B cell (primary cell): ENCODE measurements around the gene TMEM143. TPM values are rescaled to one million over a fixed set of nuclear protein-coding genes. Genes with fewer than 3 reads are reported as not detected.
"Not testable (repeated sequence)": the region's sequence is repeated elsewhere in the genome, so short reads cannot be mapped to it uniquely, and the experiment has no call there.

Source experiments
- ATAC-seq: fragments of 200-7000 bp; cut with Tn5 transposase; one replicate; pipeline ENCODE4 v1.10.0; 2021; ENCODE audit warnings: low read depth, mild to moderate bottlenecking, moderate number of reproducible peaks, moderate library complexity
- CTCF ChIA-PET: fragments of 350-600 bp; sonication (Branson Sonifier 250); formaldehyde crosslinking; loops from one replicate; lab custom pipeline; 2021; ENCODE audit warnings: antibody characterized with exemption, inconsistent platforms; lab: Charles Lee
- POLR2A ChIA-PET: fragments of 350-600 bp; sonication (Branson Sonifier 250); formaldehyde crosslinking; loops from one replicate; lab custom pipeline; 2021; ENCODE audit warnings: antibody characterized with exemption; lab: Charles Lee
- DNase-seq: peaks from one replicate; pipeline ENCODE4 v3.0.0; 2013
- H2AFZ ChIP-seq: 2 replicates; pipeline ENCODE4 v1.6.1; 2012; ENCODE audit warnings: mild to moderate bottlenecking, low read depth, low read length; ENCODE audit not compliant: insufficient read depth, poor library complexity, severe bottlenecking
- H3K27ac ChIP-seq, 2 donors: 1 replicate in 1 of 2; 2 replicates in 1 of 2; pipeline ENCODE4 v1.5.1; 2012 to 2013; ENCODE audit warnings: low read length in 2 of 2, mild to moderate bottlenecking in 2 of 2, moderate library complexity in 1 of 2
- H3K27me3 ChIP-seq, 4 experiments: fragments of 200-600 bp in 1 of 4; sonication (generic) in 1 of 4; replicated peaks in 1 of 4; 1 replicate in 2 of 4; 2 replicates in 2 of 4; pipeline versions ENCODE4 v1.6.1 to v1.7.0; 2013 to 2016; ENCODE audit warnings: low read length in 3 of 4, mild to moderate bottlenecking in 2 of 4, mixed read lengths in 1 of 4, moderate library complexity in 1 of 4; ENCODE audit not compliant: insufficient read depth in 4 of 4, control insufficient read depth in 3 of 4; ENCODE audit errors: control extremely low read depth in 1 of 4
- H3K36me3 ChIP-seq, 2 experiments: replicated peaks in 1 of 2; 1 replicate in 1 of 2; 2 replicates in 1 of 2; pipeline versions ENCODE4 v1.6.1 to v1.7.1; 2013; ENCODE audit warnings: low read length in 1 of 2; ENCODE audit not compliant: insufficient read depth in 2 of 2, control insufficient read depth in 1 of 2; ENCODE audit errors: control extremely low read depth in 1 of 2, extremely low read depth in 1 of 2
- H3K4me1 ChIP-seq, 2 donors: fragments of 200-600 bp in 1 of 2; sonication (generic) in 1 of 2; 1 replicate in 1 of 2; 2 replicates in 1 of 2; pipeline versions ENCODE4 v1.5.1 to v1.6.1; 2013 to 2017; ENCODE audit warnings: low read length in 2 of 2; ENCODE audit not compliant: control insufficient read depth in 2 of 2, insufficient read depth in 2 of 2
- H3K4me2 ChIP-seq: replicated peaks from 2 replicates; pipeline ENCODE3; 2012; ENCODE audit warnings: mild to moderate bottlenecking, low read depth, low read length; ENCODE audit not compliant: poor library complexity, severe bottlenecking
- H3K4me3 ChIP-seq, 5 experiments: fragments of 200-600 bp in 1 of 5; sonication (generic) in 1 of 5; 1 replicate in 3 of 5; 2 replicates in 2 of 5; pipeline versions ENCODE4 v1.5.1 to v1.7.0; 2011 to 2016; ENCODE audit warnings: low read length in 4 of 5, mild to moderate bottlenecking in 4 of 5, low read depth in 2 of 5, control low read depth in 1 of 5, moderate library complexity in 1 of 5; ENCODE audit not compliant: insufficient read depth in 1 of 5; ENCODE audit errors: control extremely low read depth in 1 of 5, extremely low read depth in 1 of 5
- H3K79me2 ChIP-seq: fragments of 200-600 bp; sonication (generic); one replicate; pipeline ENCODE4 v1.6.0; 2016; ENCODE audit warnings: low read length; ENCODE audit not compliant: control insufficient read depth, insufficient read depth
- H3K9ac ChIP-seq: fragments of 200-600 bp; sonication (generic); 2 replicates; pipeline ENCODE4 v1.6.1; 2017; ENCODE audit warnings: mild to moderate bottlenecking, low read length, moderate library complexity
- H3K9me3 ChIP-seq, 3 donors: one replicate each; pipeline versions ENCODE4 v1.6.1 to v1.7.1; 2013; ENCODE audit warnings: low read length in 2 of 3; ENCODE audit not compliant: control insufficient read depth in 2 of 3, insufficient read depth in 1 of 3; ENCODE audit errors: control extremely low read depth in 1 of 3
- H4K20me1 ChIP-seq: 2 replicates; pipeline ENCODE4 v1.6.0; 2012; ENCODE audit warnings: mild to moderate bottlenecking, low read length; ENCODE audit not compliant: insufficient read depth, control insufficient read depth, poor library complexity, severe bottlenecking
- H3K27ac Mint-ChIP-seq: one replicate; pipeline ENCODE4 v1.8.0; 2021; ENCODE audit warnings: mixed read lengths
- H3K27me3 Mint-ChIP-seq: one replicate; pipeline ENCODE4 v1.8.0; 2021; ENCODE audit warnings: mixed read lengths
- H3K4me1 Mint-ChIP-seq: one replicate; pipeline ENCODE4 v1.8.0; 2021; ENCODE audit warnings: mixed read lengths
- H3K4me3 Mint-ChIP-seq: one replicate; pipeline ENCODE4 v1.8.0; 2021; ENCODE audit warnings: mixed read lengths
- H3K9me3 Mint-ChIP-seq: one replicate; pipeline ENCODE4 v1.8.0; 2022; ENCODE audit warnings: mixed read lengths; ENCODE audit not compliant: insufficient read depth
- CTCF ChIP-seq: fragments of 200-600 bp; IDR thresholded peaks from one replicate; pipeline ENCODE4 v1.8.0; 2022; ENCODE audit warnings: antibody characterized with exemption, mild to moderate bottlenecking
- EZH2 ChIP-seq: IDR thresholded peaks from 2 replicates; pipeline ENCODE4 v1.6.1; 2012; ENCODE audit warnings: borderline replicate concordance, low read depth, mild to moderate bottlenecking, moderate library complexity, low read length; ENCODE audit not compliant: insufficient read depth, poor library complexity, severe bottlenecking
- WGBS: methylation state at CpG from one replicate; pipeline ENCODE4 v1.1.5; 2013; ENCODE audit warnings: missing lambda C conversion rate; ENCODE audit not compliant: insufficient coverage; 5-methylcytosine and 5-hydroxymethylcytosine counted together
- intact Hi-C: fragments of 100-400 bp; cut with micrococcal nuclease; formaldehyde crosslinking; loops from one replicate; pipeline ENCODE4 v1.10.0; 2022
- polyA plus RNA-seq: library from polyadenylated mRNA; depleted of rRNA; stranded (reverse); fragments of >200 nt; gene quantifications from 2 replicates; pipeline ENCODE4 v1.2.3, GENCODE V29; 2012
- total RNA-seq, 2 donors: library from RNA; stranded (reverse); fragments of 120-200 nt in 1 of 2; gene quantifications; 1 replicate in 1 of 2; 2 replicates in 1 of 2; pipeline versions ENCODE4 v1.2.3 to v1.2.4, GENCODE V29; 2013 to 2022

The TMEM143 gene
- total and polyA plus RNA-seq, 2 donors (not counting 1 experiment from before 2014, with no cell fraction given), result 30.0 to 34.3 TPM

GRCh38 chr19:48373567-48373966, 9.8 kb upstream of the TMEM143 start:
- POLR2A ChIA-PET, result interaction anchor here (0.7 kb wide), 2 partner anchors 22 to 28 kb away, joined by 4 to 6 read pairs; no protein-coding TSS in a partner anchor
- Mint-ChIP-seq H3K9me3 (no peaks in the 10 kb centered on the region), H3K27ac (no peak overlapping the region), H3K27me3 (peaks cover 4% of the 10 kb centered on the region), H3K4me3 (no peak overlapping the region), H3K4me1 (no peaks in the 10 kb centered on the region)
- ATAC-seq, result no peak
- 98% methylated on average over 11 of the region's 11 CpGs for WGBS
- intact Hi-C loops, result no loop called here
- Histone ChIP-seq H3K27me3 (no peaks in the 10 kb centered on the region), H3K4me2 (no peak overlapping the region), H3K4me1 (no peaks in the 10 kb centered on the region), H3K36me3 (no peaks in the 10 kb centered on the region), H3K27ac (no peak overlapping the region), H3K4me3 (no peak overlapping the region), H3K9ac (no peak overlapping the region), H3K79me2 (no peaks in the 10 kb centered on the region), H3K9me3 (no peaks in the 10 kb centered on the region), H2AFZ (no peak overlapping the region), H4K20me1 (no peaks in the 10 kb centered on the region)
- DNase-seq, result no peak
- TF ChIP-seq CTCF, result no peak
- no peak for TF ChIP-seq EZH2
- CTCF ChIA-PET, result no interaction called here

- Histone ChIP-seq H3K4me1 (no peaks in the 10 kb centered on the region), H3K36me3 (no peaks in the 10 kb centered on the region), H3K9me3 (no peaks in the 10 kb centered on the region), H4K20me1 (no peaks in the 10 kb centered on the region), H3K27ac (no peak overlapping the region), H3K27me3 (no peaks in the 10 kb centered on the region), H2AFZ (no peak overlapping the region), H3K4me2 (no peak overlapping the region), H3K9ac (no peak overlapping the region), H3K79me2 (no peaks in the 10 kb centered on the region), H3K4me3 (no peak overlapping the region)
- Mint-ChIP-seq H3K27me3 (peaks cover 4% of the 10 kb centered on the region), H3K4me1 (no peaks in the 10 kb centered on the region), H3K9me3 (no peaks in the 10 kb centered on the region), H3K4me3 (no peak overlapping the region), H3K27ac (no peak overlapping the region)
- CTCF ChIA-PET, result no interaction called here
- no peak for ATAC-seq
- WGBS, result 97% methylated on average over 2 of the region's 4 CpGs
- intact Hi-C loops, result no loop called here
- POLR2A ChIA-PET, result no interaction called here
- no peak for DNase-seq
- TF ChIP-seq CTCF, result no peak
- TF ChIP-seq EZH2, result no peak
Measured at GRCh38 chr19:48372904-48373303, 9.2 kb upstream of the TMEM143 start.

GRCh38 chr19:48371771-48372170, 8.0 kb upstream of the TMEM143 start:
- H4K20me1 ChIP-seq, H3K27me3 Mint-ChIP-seq, H3K4me1 ChIP-seq, H3K9me3 ChIP-seq, H3K4me2 ChIP-seq, H3K27ac Mint-ChIP-seq, H3K9ac ChIP-seq, H2AFZ ChIP-seq, H3K4me3 Mint-ChIP-seq, H3K79me2 ChIP-seq, H3K36me3 ChIP-seq, H3K27me3 ChIP-seq, H3K4me1 Mint-ChIP-seq, H3K27ac ChIP-seq, DNase-seq, intact Hi-C loops, H3K9me3 Mint-ChIP-seq, ATAC-seq, H3K4me3 ChIP-seq: not testable (repeated sequence)
- 100% methylated on average over 2 of the region's 5 CpGs for WGBS
- POLR2A ChIA-PET, result interaction anchor here (0.6 to 0.7 kb wide), 2 partner anchors 15 to 593 kb away, joined by 4 to 7 read pairs; partner anchors contain the start of gene FTL
- CTCF ChIA-PET, result interaction anchor here (0.6 kb wide), 1 partner anchor 9 kb away, joined by 3 read pairs; no protein-coding TSS in a partner anchor
